ENCODE results near the gene KRTAP21-3.

DNA sequence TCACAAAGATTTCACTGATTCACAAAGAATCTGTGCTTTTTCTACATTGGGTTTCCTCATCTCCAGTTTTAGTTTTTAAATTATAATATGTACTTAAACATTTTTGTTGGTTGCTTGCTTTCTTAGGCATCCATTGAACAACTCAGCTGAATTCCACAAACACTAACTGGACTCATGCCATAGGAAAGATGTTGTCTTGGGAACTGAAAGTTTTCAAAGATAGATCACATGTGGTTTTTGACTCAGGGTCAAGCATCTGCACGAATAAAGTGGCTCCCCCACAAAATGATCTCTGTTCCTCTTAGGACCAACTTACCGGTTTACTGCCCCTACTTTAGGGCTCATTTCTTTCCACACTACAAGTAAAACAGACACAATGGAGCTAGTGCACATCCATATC lies 39.7 kb upstream of the KRTAP21-3 start:
- TF ChIP-seq, protein P1, sequence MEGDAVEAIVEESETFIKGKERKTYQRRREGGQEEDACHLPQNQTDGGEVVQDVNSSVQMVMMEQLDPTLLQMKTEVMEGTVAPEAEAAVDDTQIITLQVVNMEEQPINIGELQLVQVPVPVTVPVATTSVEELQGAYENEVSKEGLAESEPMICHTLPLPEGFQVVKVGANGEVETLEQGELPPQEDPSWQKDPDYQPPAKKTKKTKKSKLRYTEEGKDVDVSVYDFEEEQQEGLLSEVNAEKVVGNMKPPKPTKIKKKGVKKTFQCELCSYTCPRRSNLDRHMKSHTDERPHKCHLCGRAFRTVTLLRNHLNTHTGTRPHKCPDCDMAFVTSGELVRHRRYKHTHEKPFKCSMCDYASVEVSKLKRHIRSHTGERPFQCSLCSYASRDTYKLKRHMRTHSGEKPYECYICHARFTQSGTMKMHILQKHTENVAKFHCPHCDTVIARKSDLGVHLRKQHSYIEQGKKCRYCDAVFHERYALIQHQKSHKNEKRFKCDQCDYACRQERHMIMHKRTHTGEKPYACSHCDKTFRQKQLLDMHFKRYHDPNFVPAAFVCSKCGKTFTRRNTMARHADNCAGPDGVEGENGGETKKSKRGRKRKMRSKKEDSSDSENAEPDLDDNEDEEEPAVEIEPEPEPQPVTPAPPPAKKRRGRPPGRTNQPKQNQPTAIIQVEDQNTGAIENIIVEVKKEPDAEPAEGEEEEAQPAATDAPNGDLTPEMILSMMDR (IDR thresholded peaks at IDR 0.05 in 2 of 3, conservative IDR thresholded peaks at IDR 0.05 in 1 of 3; ENCODE audit: borderline replicate concordance in 1 of 3, insufficient read depth in 1 of 3, low read depth in 2 of 3, low read length in 2 of 3), result no peak
- TF ChIP-seq EZH2 (IDR thresholded peaks at IDR 0.05) (no peak), POLR2A (IDR thresholded peaks at IDR 0.05; ENCODE audit: borderline replicate concordance, extremely low read depth, insufficient read depth, insufficient read length) (no peak), SP1 (IDR thresholded peaks at IDR 0.05; ENCODE audit: low read depth) (no peak), YY1 (IDR thresholded peaks at IDR 0.05; ENCODE audit: extremely low read depth, insufficient replicate concordance, low read depth, low read length) (no peak), EZH2phosphoT487 (IDR thresholded peaks at IDR 0.05; ENCODE audit: borderline replicate concordance) (no peak), ZNF274 (IDR thresholded peaks at IDR 0.05; ENCODE audit: low read depth, low read length) (no peak), RAD21 (IDR thresholded peaks at IDR 0.05; ENCODE audit: low read depth) (no peak), CEBPB (IDR thresholded peaks at IDR 0.05; ENCODE audit: low read depth) (no peak)
- TF ChIP-seq, protein P2, sequence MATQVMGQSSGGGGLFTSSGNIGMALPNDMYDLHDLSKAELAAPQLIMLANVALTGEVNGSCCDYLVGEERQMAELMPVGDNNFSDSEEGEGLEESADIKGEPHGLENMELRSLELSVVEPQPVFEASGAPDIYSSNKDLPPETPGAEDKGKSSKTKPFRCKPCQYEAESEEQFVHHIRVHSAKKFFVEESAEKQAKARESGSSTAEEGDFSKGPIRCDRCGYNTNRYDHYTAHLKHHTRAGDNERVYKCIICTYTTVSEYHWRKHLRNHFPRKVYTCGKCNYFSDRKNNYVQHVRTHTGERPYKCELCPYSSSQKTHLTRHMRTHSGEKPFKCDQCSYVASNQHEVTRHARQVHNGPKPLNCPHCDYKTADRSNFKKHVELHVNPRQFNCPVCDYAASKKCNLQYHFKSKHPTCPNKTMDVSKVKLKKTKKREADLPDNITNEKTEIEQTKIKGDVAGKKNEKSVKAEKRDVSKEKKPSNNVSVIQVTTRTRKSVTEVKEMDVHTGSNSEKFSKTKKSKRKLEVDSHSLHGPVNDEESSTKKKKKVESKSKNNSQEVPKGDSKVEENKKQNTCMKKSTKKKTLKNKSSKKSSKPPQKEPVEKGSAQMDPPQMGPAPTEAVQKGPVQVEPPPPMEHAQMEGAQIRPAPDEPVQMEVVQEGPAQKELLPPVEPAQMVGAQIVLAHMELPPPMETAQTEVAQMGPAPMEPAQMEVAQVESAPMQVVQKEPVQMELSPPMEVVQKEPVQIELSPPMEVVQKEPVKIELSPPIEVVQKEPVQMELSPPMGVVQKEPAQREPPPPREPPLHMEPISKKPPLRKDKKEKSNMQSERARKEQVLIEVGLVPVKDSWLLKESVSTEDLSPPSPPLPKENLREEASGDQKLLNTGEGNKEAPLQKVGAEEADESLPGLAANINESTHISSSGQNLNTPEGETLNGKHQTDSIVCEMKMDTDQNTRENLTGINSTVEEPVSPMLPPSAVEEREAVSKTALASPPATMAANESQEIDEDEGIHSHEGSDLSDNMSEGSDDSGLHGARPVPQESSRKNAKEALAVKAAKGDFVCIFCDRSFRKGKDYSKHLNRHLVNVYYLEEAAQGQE (IDR thresholded peaks at IDR 0.05; ENCODE audit: low read depth), result no peak
- TF ChIP-seq, protein P3, sequence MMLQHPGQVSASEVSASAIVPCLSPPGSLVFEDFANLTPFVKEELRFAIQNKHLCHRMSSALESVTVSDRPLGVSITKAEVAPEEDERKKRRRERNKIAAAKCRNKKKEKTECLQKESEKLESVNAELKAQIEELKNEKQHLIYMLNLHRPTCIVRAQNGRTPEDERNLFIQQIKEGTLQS (IDR thresholded peaks at IDR 0.05), result no peak

All from HCT116 (cell line).